NCI-H446 treated with DMSO at 0.1 percent for 48 hours (cell line): Measurements from ENCODE around the gene KDM4C.
"Not testable (repeated sequence)": the region's sequence is repeated elsewhere in the genome, so short reads cannot be mapped to it uniquely, and the experiment has no call there.

Experiments used
- DNase-seq: peaks from one replicate; lab custom pipeline; 2025; lab: John Stamatoyannopoulos, UW

Gene KDM4C

DNA sequence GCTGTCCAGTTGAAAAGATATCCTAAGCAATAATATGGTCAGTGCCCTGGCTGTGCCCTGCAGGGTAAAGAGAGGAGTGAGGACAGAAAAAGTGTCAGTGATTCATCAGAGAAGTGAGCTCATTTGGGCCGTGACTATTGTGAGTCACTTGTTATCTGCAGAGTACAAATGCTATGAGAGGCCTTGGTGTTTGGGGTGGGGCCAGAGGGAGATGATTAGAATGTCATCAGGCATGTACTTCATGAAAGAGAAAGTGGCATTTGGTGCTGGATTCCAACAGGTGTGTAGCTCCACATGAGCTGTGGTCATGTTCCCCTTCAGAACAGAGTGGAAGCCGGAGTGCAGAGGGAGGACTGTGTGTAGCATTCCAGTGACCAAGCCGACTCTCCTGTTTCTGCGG is 174.1 kb downstream of the KDM4C start:
- DNase-seq: no peak

DNA sequence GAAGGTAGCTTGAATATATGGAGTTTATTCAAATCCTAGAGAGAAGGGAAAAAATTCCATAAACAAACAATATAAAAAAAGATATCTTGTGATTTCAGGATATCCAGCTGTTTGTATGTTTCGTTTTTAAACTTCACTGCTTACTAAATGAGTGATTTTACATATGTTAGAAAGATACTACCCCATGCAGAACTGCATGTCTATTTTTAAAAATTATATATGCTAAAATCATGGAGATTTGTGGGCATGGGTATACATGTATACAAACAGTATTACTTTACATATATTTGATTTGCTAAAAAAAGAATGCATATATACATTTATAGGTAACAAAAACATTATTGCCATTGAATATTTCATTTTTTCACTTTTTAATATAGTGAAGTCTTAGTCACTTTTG is 178.3 kb downstream of the KDM4C start:
- DNase-seq: no peak

DNA sequence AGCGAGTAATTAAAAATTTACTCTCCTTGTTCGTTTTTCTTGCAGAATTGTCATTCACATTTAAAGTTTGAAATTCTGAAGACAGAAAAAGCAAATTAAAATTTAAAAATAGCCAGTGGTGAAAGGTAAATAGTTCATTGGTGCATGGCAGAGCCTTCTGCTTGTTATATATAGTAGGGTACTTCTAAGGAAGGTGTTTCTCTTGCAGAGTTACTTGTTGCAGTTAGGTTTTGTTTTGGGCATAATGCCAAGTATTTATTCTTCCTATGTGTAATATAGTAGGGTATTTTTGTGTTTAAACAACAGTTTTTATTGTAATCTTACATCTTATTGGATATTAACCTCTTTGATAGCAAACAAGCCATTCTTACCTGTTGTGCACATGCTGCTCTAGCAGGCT is 179.4 kb downstream of the KDM4C start:
- DNase-seq: no peak

DNA sequence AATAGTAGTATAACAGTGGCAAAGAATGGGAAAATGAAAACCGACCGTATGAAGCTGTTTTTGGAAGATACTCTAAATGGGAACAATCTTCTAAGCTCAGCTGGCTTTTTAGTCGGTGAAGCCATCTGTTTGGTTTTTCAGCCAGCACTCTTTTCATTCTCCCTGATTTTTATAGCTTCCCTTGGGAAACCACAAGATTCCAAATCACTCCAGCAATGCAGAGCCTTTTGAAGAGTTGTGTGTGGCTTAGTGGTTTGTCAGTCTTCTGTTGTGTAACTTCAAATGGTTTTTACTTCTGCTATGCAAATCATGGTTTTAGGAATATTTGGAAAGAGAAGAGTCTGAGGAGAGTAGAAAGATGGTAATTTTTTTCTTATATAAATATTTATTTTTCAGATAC is 180.7 kb downstream of the KDM4C start:
- peak; percentile 69 for DNase-seq

- no peak for DNase-seq
Observed at GRCh38 chr9:6938873-6939272, 181.1 kb downstream of the KDM4C start.

DNA sequence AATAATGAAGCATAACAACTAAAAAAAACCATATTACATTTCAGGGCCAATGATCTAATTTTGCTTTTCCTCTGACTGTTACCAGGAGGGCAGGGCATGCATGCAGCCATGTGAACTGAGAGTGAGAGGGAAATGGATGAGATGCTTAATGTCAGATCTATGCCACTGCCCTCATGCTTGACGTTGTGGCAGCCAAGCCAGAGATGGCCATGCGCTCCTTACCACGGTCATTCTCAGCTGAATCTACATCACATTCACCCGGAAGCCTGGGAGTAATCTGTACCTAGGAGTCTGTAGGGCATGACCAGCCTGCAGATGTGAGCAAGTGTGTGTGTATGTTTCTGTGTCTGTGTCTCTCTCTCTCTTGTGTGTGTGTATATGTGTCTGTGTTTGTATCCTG is 183.7 kb downstream of the KDM4C start:
- DNase-seq: no peak

- DNase-seq: no peak
Observed at GRCh38 chr9:6942406-6942805, 184.6 kb downstream of the KDM4C start.

DNA sequence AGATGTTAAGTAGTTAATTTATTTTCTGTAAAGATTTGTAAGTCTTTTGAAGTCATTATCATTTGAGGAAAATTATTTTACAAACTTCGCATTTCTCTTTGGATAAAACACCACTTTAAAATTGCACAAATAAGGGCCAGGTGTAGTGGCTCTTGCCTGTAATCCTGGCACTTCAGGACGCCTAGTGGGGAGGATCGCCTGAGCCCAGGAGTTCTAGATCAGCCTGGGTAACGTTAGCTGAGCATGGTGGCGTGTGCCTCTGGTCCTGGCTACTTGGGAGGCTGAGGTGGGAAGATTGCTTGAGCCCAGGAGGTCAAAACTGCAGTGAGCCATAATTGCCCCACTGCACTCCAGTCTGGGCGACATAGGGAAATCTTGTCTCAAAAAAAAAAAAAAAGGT is 185.5 kb downstream of the KDM4C start:
- DNase-seq: no peak

GRCh38 chr9:6944093-6944551 is 186.3 kb downstream of the KDM4C start:
- DNase-seq: peak; percentile 89

- no peak for DNase-seq
Observed at GRCh38 chr9:6944896-6945295, 187.1 kb downstream of the KDM4C start.

GRCh38 chr9:6945816-6946215 is 188.0 kb downstream of the KDM4C start:
- DNase-seq: no peak

- no peak for DNase-seq
Observed at GRCh38 chr9:6946583-6947166, 188.9 kb downstream of the KDM4C start.

DNA sequence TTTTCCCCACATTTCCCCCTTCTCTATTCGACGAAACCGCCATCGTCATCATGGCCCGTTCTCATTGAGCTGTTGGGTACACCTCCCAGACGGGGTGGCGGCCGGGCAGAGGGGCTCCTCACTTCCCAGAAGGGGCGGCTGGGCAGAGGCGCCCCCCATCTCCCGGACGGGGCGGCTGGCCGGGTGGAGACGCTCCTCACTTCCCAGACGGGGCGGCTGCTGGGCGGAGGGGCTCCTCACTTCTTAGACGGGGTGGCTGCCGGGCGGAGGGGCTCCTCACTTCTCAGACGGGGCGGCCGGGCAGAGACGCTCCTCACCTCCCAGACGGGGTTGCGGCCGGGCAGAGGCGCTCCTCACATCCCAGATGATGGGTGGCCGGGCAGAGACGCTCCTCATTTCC is 191.1 kb downstream of the KDM4C start:
- not testable (repeated sequence) for DNase-seq

GRCh38 chr9:6955251-6955921 is 197.6 kb downstream of the KDM4C start:
- no peak for DNase-seq

DNA sequence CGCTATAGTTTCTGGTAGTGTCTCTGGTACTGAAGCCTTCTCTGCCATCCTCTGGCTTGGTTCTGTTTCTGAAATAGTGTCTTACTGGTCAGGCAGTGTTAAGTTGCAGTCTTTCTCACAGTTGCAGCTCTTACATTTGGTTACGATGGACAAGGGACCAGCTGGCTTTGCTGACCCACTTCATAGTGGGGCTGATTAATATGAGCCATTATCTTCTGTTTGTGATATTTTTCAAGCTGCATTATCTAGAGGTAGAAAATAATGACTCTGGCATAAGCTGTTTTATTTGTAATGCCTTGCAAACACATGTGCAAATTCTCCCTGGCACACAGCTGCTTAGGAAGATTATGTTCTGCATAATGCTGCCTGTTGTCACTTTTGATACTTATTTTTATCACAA is 199.1 kb downstream of the KDM4C start:
- DNase-seq: no peak

- DNase-seq: no peak
Observed at GRCh38 chr9:6959270-6960000, 201.7 kb downstream of the KDM4C start.

DNA sequence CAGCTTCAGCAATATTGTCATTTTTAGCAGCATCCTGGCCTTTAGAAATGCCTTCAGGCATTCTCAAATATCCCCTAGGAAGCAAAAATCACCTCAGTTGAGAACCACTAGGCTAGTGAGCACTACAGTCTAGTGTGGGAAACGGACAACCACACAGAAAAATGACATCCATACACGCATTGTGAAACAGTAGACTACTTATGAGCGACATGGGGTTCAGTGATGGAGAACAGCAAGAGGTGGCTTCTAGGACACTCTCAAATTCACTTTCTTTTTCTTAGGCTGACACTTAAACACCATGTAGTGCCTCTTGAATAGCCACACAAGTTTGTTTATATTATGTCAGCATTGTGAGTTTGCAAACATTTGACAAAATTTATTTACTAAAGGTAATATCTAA is 203.0 kb downstream of the KDM4C start:
- DNase-seq: no peak

DNA sequence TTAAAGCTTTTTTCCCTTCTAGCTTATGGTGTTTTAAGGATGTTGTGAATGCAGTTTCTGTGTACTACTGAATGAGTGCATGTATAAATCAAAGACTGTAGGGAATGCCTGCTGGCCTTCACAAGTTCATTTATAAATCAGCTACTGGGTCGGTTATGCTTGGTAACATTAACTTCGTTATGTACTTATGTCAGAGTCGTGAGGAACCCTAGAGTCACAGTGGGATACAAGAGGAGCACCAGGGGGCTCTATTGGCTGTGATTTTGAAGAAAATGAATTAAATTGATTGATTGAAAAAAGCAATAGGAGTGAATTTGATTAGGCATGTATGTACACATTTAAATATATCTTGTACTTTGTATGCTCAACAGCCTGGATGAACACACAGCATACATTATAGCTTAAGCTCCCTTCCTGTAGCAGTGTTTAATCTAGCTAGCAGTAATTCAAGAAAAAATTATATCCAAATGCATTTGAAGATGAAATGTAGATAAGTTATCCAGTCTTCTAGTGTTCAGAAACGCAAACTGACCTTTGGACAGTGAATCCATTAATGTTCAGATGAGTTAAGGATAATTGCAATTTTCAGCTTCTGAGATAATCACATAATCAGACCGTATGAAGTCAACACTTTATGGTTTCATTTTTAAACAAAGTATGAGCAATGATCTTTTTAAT is 204.2 kb downstream of the KDM4C start:
- no peak for DNase-seq

DNA sequence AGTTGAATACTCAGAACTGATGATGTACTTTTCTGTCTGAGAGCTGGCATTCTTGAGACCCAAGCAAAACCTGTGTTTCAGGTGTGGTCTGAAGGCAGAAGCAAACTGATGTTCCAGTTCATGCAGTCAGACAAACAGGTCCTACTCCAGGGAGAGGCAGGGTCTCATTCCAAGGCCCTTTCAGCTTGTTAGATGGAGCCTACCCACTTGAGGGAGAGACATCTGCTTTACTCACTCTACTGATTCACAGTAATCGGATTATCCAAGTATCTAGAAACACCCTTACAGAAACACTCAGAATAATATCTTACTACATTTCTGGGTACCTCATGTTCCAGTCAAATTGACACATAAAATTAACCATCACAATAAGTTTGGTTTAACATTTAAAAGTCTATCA is 207.8 kb downstream of the KDM4C start:
- DNase-seq: no peak

DNA sequence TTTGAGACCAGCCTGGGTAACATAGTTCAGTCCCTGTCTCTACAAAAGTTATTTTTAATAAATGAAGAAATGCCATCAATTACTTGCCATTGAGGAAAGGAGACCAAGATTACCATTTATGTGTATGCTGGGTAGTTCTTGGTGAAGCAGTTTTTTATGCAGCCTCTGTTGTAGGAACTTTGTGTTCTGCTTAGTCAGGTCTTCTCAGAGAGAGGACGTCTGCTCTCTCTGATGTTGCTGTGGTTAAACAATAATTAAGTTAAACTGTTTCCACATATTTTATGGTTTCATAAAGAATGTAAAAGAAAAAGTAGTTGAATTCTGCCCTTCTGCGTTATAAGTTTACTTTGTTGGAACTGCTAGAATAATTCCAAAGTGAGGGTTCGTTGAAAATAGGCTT is 210.5 kb downstream of the KDM4C start:
- no peak for DNase-seq

GRCh38 chr9:6969805-6970204 is 212.0 kb downstream of the KDM4C start:
- DNase-seq: no peak

- no peak for DNase-seq
Observed at GRCh38 chr9:6973089-6973488, 215.3 kb downstream of the KDM4C start.

DNA sequence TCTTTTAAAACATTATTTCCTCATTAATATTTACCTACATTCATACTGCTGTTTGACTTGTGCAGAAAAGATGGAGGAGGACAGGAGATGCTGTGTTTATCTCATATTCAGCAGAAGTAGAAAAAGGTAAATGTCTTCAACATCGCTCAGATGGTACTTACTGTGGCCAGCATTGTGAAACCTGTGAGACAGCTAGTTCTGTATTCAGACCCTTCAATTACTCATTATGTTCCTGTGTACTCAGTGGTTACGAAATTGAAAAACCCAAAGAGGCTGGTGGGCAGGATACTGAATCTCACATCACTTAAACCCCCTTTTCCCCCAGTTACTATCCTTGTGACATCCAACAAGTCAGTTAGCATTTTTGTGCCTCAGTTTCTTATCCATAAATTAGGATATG is 216.0 kb downstream of the KDM4C start:
- DNase-seq: no peak
